Endothelial cell of umbilical vein (primary cell): ENCODE results near the gene TMEM131. TPM values are rescaled to one million over a fixed set of nuclear protein-coding genes. Genes with fewer than 3 reads are reported as not detected.

ENCODE experiments used
- BruUV-seq: library from RNA; stranded (reverse); fragments of 400-500 nt; replicated peaks from 2 replicates; lab custom pipeline; 2021; lab: Mats Ljungman, UMichigan
- CTCF ChIA-PET: fragments of 300-600, 350-600 bp; sonication (Branson Sonifier 250); formaldehyde crosslinking; loops from one replicate; lab custom pipeline; 2021; ENCODE audit warnings: antibody characterized with exemption, inconsistent platforms; lab: Charles Lee
- POLR2A ChIA-PET: fragments of 300-600, 350-600 bp; sonication (Branson Sonifier 250); formaldehyde crosslinking; loops from one replicate; lab custom pipeline; 2021; ENCODE audit warnings: antibody characterized with exemption, inconsistent platforms; lab: Charles Lee
- DNase-seq: peaks from one replicate; pipeline ENCODE4 v3.0.0-alpha.2; 2011; ENCODE audit warnings: low read depth, low spot score
- FAIRE-seq: peaks from 2 replicates; lab custom pipeline; 2011; peaks lifted over from hg19 to GRCh38; lab: Jason Lieb, UNC
- H2AFZ ChIP-seq: 2 replicates; pipeline ENCODE4 v1.6.0; 2012; ENCODE audit warnings: low read depth, low read length, control low read depth, inconsistent platforms
- H3K27ac ChIP-seq: 2 replicates; pipeline ENCODE4 v1.5.1; 2011; ENCODE audit warnings: low read depth, mild to moderate bottlenecking, control low read depth, low read length, moderate library complexity; ENCODE audit not compliant: insufficient read depth
- H3K27me3 ChIP-seq, 2 experiments: 2 replicates each; pipeline versions ENCODE4 v1.6.0 to v1.6.1; 2011; ENCODE audit warnings: low read length in 2 of 2, mixed read lengths in 1 of 2; ENCODE audit not compliant: control insufficient read depth in 2 of 2, insufficient read depth in 2 of 2
- H3K36me3 ChIP-seq, 2 experiments: 2 replicates in 1 of 2; 3 replicates in 1 of 2; pipeline ENCODE4 v1.5.1; 2011; ENCODE audit warnings: low read length in 2 of 2, mild to moderate bottlenecking in 1 of 2, moderate library complexity in 1 of 2; ENCODE audit not compliant: control insufficient read depth in 2 of 2, insufficient read depth in 2 of 2; ENCODE audit errors: extremely low read depth in 1 of 2
- H3K4me1 ChIP-seq: 3 replicates; pipeline ENCODE4 v1.5.1; 2011; ENCODE audit warnings: mild to moderate bottlenecking, low read length; ENCODE audit not compliant: control insufficient read depth, insufficient read depth; ENCODE audit errors: extremely low read depth
- H3K4me2 ChIP-seq: 2 replicates; pipeline ENCODE4 v1.6.1; 2011; ENCODE audit warnings: low read length, control low read depth, mixed read lengths; ENCODE audit not compliant: insufficient read depth
- H3K4me3 ChIP-seq, 3 experiments: fragments of 200-600 bp in 1 of 3; sonication (generic), shearing (Covaris generic) in 1 of 3; replicated peaks in 1 of 3; 2 replicates each; pipeline ENCODE4 v1.5.1; 2011 to 2016; ENCODE audit warnings: control low read depth in 3 of 3, low read length in 3 of 3, mild to moderate bottlenecking in 2 of 3, inconsistent platforms in 1 of 3, low read depth in 1 of 3, moderate library complexity in 1 of 3; ENCODE audit not compliant: insufficient read depth in 1 of 3
- H3K79me2 ChIP-seq: 2 replicates; pipeline ENCODE4 v1.6.0; 2012; ENCODE audit warnings: low read length, inconsistent platforms; ENCODE audit not compliant: control insufficient read depth, insufficient read depth
- H3K9ac ChIP-seq: replicated peaks from 2 replicates; pipeline ENCODE3; 2011; ENCODE audit warnings: low read length, control low read depth; ENCODE audit not compliant: insufficient read depth; ENCODE audit errors: extremely low read depth
- H3K9me1 ChIP-seq: replicated peaks from 3 replicates; pipeline ENCODE4 v1.6.0; 2011; ENCODE audit warnings: mild to moderate bottlenecking, low read length; ENCODE audit not compliant: control insufficient read depth, insufficient read depth; ENCODE audit errors: extremely low read depth
- H3K9me3 ChIP-seq: replicated peaks from 2 replicates; pipeline ENCODE4 v1.5.1; 2012; ENCODE audit warnings: low read length, inconsistent platforms; ENCODE audit not compliant: control insufficient read depth, insufficient read depth
- H4K20me1 ChIP-seq: replicated peaks from 2 replicates; pipeline ENCODE3; 2011; ENCODE audit warnings: mild to moderate bottlenecking, low read length; ENCODE audit not compliant: control insufficient read depth, insufficient read depth; ENCODE audit errors: extremely low read depth
- JUN ChIP-seq: IDR thresholded peaks from 2 replicates; pipeline ENCODE4 v1.6.1; 2011; ENCODE audit warnings: borderline replicate concordance, low read depth; ENCODE audit not compliant: insufficient read length, insufficient read depth
- MAX ChIP-seq: IDR thresholded peaks from 2 replicates; pipeline ENCODE4 v1.6.1; 2011; ENCODE audit not compliant: insufficient read depth, insufficient read length
- MYC ChIP-seq: IDR thresholded peaks from one replicate; pipeline ENCODE4 v1.6.1; 2011; ENCODE audit warnings: mild to moderate bottlenecking, low read depth, low read length
- POLR2A ChIP-seq: IDR thresholded peaks from 2 replicates; pipeline ENCODE4 v1.6.1; 2012; ENCODE audit warnings: low read depth, mild to moderate bottlenecking, control low read depth, low read length
- POLR2AphosphoS5 ChIP-seq: IDR thresholded peaks from 2 replicates; pipeline ENCODE4 v1.6.1; 2012; ENCODE audit warnings: low read depth, mild to moderate bottlenecking, control low read depth, low read length, moderate library complexity; ENCODE audit not compliant: insufficient read depth
- dilution Hi-C: fragments of 300-500 bp; cut with MboI; formaldehyde crosslinking; loops from one replicate; pipeline ENCODE4 v1.15.0; 2019; ENCODE audit warnings: low sequenced_read_pairs; ENCODE audit not compliant: extremely low pct_ligation_motif_present
- intact Hi-C: fragments of 100-400 bp; cut with micrococcal nuclease; formaldehyde crosslinking; loops from one replicate; pipeline ENCODE4 v1.10.0; 2022
- polyA plus RNA-seq, 4 experiments: library from polyadenylated mRNA; depleted of rRNA in 3 of 4; stranded (reverse) in 3 of 4; unstranded in 1 of 4; fragments of >200 nt; gene quantifications; 2 replicates each; pipeline versions ENCODE4 v1.2.1 to v1.2.3, GENCODE V29; 2011 to 2012; ENCODE audit warnings: missing spikeins in 1 of 4
- total RNA-seq: library from RNA; stranded (reverse); gene quantifications from 2 replicates; pipeline ENCODE4 v1.2.3, GENCODE V29; 2021
- TF ChIP-seq, protein P1 (sequence below), 2 donors: IDR thresholded peaks; 1 replicate in 1 of 2; 2 replicates in 1 of 2; pipeline ENCODE4 v1.5.1; 2011; ENCODE audit warnings: low read length in 2 of 2, mild to moderate bottlenecking in 2 of 2, moderate library complexity in 2 of 2, control low read depth in 1 of 2, inconsistent platforms in 1 of 2, low read depth in 1 of 2; ENCODE audit not compliant: insufficient read depth in 1 of 2; ENCODE audit errors: extremely low read depth in 1 of 2

Gene TMEM131
- total and polyA plus RNA-seq, 2 donors (not counting 3 experiments of a cell fraction or from before 2014, with no cell fraction given): 12.2 to 28.6 TPM

GRCh38 chr2:97727296-97727695, 268.5 kb downstream of the TMEM131 start:
- dilution Hi-C loops: no loop called here
- CTCF ChIA-PET: interaction anchor here (0.6 kb wide), 1 partner anchor 14 kb away, joined by 3 read pairs; no protein-coding TSS in a partner anchor

More at GRCh38 chr2:97727296-97727695, 268.5 kb downstream of the TMEM131 start:
- H3K9me3 ChIP-seq: no peaks in the 10 kb centered on the region
- H3K27me3 ChIP-seq: no peaks in the 10 kb centered on the region
- no peaks in the 10 kb centered on the region for H3K4me1 ChIP-seq
- POLR2A ChIA-PET: no interaction called here
- H3K27ac ChIP-seq: no peak overlapping the region
- no peaks in the 10 kb centered on the region for H3K36me3 ChIP-seq
- no peak for DNase-seq
- no peak overlapping the region for H3K9ac ChIP-seq
- H3K79me2 ChIP-seq: no peaks in the 10 kb centered on the region
- H3K4me3 ChIP-seq: no peak overlapping the region
- TF ChIP-seq POLR2A (no peak), MAX (no peak), MYC (no peak), JUN (no peak), POLR2AphosphoS5 (no peak)
- TF ChIP-seq, protein P1, sequence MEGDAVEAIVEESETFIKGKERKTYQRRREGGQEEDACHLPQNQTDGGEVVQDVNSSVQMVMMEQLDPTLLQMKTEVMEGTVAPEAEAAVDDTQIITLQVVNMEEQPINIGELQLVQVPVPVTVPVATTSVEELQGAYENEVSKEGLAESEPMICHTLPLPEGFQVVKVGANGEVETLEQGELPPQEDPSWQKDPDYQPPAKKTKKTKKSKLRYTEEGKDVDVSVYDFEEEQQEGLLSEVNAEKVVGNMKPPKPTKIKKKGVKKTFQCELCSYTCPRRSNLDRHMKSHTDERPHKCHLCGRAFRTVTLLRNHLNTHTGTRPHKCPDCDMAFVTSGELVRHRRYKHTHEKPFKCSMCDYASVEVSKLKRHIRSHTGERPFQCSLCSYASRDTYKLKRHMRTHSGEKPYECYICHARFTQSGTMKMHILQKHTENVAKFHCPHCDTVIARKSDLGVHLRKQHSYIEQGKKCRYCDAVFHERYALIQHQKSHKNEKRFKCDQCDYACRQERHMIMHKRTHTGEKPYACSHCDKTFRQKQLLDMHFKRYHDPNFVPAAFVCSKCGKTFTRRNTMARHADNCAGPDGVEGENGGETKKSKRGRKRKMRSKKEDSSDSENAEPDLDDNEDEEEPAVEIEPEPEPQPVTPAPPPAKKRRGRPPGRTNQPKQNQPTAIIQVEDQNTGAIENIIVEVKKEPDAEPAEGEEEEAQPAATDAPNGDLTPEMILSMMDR (IDR thresholded peaks at IDR 0.05; ENCODE audit: extremely low read depth in 1 of 2, insufficient read depth in 1 of 2, low read depth in 1 of 2, low read length in 2 of 2): no peak
- BruUV-seq: no TSS peak
- no peak overlapping the region for H3K4me2 ChIP-seq
- no peaks in the 10 kb centered on the region for H4K20me1 ChIP-seq
- H2AFZ ChIP-seq: no peak overlapping the region
- no peaks in the 10 kb centered on the region for H3K9me1 ChIP-seq
- FAIRE-seq: no peak
- intact Hi-C loops: no loop called here
